ENCODE data around the gene PTPRN2.

Gene PTPRN2

GRCh38 chr7:158120316-158120715, 467.3 kb downstream of the PTPRN2 start:
- no peak for DNase-seq

GRCh38 chr7:158117341-158118222, 470.0 kb downstream of the PTPRN2 start:
- DNase-seq, result no peak

GRCh38 chr7:158116235-158116634, 471.4 kb downstream of the PTPRN2 start:
- DNase-seq, result no peak

DNA sequence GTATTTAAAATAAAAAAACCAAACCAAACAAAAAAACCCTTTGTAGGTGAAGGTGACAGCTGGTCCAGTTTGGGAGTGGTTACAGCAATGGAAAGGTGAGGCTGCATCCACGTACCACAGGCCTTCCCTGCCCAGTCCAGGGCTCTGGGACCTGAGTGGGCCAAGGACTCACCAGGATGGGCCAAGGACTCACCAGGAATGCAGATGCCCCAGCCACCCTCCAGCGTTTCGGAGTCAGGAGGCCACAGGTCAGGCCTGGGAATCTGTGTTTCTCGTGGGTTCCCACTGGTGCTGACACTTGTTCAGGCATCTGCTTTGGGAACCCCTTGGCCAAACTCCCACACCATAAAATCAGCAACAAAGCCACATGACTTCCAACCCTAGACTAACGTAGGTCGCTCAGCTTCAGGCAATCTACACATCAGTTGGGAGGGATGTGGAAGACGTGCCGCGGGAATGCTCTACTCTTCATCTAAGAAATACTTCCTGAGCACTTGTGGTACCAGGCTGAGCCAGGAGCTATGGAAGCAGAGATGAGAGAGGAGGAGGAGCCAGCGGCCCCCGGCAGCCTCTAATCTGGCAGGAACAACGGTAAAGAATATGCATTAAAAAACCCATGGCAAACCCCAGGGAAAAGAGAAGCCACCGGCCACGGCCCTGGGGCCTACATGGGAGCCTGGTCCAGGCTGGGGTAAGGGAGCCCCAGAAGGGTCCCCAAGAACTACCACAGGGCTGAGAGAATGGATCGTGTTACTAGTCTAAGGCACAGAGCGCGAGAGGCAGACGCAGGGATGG, 473.4 kb downstream of the PTPRN2 start:
- no peak for DNase-seq

GRCh38 chr7:158113321-158114025, 474.1 kb downstream of the PTPRN2 start:
- no peak for DNase-seq

- no peak for DNase-seq
These were observed 474.9 kb downstream of the PTPRN2 start for GRCh38 chr7:158112571-158113320.

DNA sequence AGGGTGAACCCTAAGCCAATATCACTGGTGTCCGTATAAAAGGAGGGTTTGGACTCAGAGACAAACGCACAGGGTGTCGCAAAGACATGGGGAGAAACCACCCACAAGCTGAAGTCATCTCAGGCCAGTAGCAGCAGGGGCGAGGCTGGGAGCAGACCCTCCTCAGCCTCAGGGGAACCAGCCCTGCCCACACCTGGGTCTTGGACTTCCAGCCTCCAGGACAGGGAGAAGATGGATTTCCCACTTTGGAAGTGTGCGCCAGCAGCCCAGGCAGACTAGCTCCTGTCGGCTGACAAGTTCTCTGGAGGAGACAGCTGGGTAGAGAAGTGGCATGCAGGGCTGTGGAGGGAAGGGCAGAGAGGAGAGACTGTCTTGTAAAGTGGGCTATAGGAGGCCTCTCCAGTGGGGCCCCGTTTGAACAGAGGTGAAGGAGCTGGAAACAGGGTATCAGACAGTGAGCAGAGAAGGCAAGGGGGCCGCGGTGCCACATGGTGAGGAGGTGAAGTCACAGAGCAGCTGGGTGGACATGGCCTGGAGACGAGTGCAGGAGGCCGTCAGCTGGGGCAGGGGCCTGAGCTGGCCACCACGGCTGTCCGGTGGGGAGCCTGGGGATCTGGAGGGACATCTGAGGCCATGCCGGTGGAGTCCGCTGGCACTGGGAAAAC, 475.6 kb downstream of the PTPRN2 start:
- no peak for DNase-seq

GRCh38 chr7:158111049-158111751, 476.4 kb downstream of the PTPRN2 start:
- DNase-seq, result no peak

DNA sequence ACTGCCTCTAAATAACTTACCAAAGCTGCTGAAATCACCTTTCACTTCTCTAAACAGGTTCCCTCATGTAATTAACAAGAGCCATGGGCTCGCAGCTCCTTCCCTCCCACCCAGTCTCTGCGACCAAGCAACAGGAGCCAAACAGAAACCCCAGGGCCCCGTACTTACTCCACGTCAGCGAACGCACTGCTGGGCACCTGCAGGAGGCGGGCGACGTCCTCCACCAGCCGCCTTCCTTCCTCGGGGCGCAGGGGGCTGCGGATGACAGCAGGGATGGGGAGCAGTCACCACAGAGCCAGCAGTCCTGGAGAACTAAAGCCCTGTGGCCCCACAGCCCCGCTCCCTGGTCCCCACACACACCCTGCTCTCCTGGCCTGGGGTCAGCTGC, 477.0 kb downstream of the PTPRN2 start:
- DNase-seq, result no peak

DNA sequence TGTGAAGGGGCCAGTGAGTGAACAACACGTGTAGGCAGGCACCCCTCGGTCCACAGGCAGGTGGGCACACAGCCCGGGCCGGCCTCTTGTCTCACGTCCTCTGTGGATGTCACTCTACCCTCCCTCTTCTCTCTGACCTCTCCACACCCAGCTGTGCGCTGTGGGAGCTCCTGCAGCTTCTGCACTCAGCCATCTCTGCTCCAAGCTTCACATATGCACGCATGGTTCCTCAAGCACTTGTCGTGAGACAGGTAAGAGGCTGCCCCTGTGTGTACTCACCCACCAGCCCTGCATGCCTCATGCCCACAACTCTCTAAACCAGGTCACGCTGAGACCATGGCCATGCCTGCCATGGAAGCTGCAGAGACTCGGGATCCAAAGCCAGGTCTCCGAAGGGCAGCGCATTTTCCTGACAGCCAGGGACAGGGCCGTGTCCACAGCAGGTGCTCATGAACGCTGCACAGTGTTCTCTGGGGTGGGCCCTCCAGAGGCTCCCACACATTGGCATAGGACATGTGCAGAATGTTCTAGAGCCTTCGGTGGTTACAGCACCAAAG, 477.5 kb downstream of the PTPRN2 start:
- DNase-seq, result no peak

DNA sequence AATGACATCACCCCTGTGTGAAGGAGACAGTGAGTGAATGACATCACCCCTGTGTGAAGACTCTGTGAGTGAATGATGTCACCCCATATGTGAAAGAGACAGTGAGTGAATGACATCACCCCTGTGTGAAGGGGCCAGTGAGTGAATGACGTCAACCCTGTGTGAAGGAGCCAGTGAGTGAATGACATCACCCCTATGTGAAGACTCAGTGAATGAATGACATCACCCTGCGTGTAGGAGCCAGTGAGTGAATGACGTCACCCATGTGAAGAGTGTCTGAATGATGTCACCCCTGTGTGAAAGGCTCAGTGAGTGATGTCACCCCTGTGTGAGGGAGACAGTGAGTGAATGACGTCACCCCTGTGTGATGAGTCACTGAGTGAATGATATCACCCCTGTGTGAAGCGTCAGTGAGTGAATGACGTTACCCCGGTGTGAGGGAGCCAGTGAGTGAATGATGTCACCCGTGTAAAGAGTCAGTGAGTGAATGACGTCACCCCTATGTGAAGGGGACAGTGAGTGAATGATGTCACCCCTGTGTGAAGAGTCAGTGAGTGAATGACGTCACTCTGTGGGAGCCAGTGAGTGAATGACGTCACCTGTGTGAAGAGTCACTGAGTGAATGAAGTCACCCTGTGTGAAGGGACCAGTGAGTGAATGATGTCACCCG, 478.1 kb downstream of the PTPRN2 start:
- no peak for DNase-seq

DNA sequence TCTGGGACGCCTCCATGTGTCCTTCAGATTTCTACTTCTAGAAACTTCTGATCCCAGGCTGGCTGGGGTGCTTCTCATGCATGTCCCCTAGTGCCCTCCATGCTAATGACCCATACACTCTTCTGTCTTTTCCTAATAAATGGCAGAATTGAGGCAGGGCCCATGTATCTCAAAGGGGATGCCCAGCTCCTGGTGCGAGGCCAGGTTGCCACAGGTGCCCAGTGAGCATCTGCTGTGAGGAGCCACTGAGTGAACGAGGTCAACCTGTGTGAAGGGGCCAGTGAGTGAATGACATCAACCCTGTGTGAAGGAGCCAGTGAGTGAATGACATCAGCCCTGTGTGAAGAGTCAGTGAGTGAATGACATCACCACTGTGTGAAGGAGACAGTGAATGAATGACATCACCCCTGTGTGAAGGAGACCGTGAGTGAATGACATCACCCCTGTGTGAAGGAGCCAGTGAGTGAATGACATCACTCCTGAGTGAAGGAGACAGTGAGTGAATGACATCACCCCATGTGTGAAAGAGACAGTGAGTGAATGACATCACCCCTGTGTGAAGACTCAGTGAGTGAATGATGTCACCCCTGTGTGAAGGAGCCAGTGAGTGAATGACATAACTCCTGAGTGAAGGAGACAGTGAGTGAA, 478.9 kb downstream of the PTPRN2 start:
- DNase-seq, result no peak

- DNase-seq, result no peak
These were observed 479.8 kb downstream of the PTPRN2 start for GRCh38 chr7:158107806-158108205.

DNA sequence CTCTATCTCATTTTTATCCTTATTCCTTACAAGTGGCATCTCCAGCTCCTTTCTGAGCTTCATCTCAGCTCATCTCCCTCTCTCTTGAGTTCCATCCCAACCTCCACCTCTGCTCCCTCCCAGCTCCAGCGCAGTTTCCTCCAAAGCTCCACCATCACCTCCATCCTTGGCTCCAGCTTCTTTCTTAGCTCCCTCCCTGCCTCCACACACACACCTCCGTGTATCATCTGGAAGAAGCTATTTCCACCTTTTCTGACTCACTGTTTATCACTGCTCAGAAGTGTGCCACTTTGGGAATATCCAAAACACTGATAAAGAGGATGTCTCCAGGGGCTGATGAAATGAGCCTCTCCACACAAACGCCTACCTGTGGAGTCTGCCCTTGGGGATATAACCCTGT, 481.4 kb downstream of the PTPRN2 start:
- no peak for DNase-seq

GRCh38 chr7:158103378-158103777, 484.2 kb downstream of the PTPRN2 start:
- DNase-seq, result no peak

GRCh38 chr7:158102897-158103296, 484.7 kb downstream of the PTPRN2 start:
- no peak for DNase-seq

GRCh38 chr7:158101821-158102450, 485.7 kb downstream of the PTPRN2 start:
- no peak for DNase-seq

- no peak for DNase-seq
These were observed 489.2 kb downstream of the PTPRN2 start for GRCh38 chr7:158098125-158099030.

Data from activated CD4-positive, CD25-positive, alpha-beta regulatory T cell (primary cell).